IMR-90 (cell line): ENCODE results near the gene GALNT14. TPM values are rescaled to one million over a fixed set of nuclear protein-coding genes. Genes with fewer than 3 reads are reported as not detected.

ENCODE experiments used
- ATAC-seq: fragments of 200-7000 bp; cut with Tn5 transposase; 2 replicates; pipeline ENCODE4 v1.9.1; 2020; ENCODE audit warnings: low read depth, mild to moderate bottlenecking, moderate library complexity
- BruUV-seq: library from RNA; stranded (reverse); fragments of 400-500 nt; replicated peaks from 2 replicates; lab custom pipeline; 2021; lab: Mats Ljungman, UMichigan
- CTCF ChIA-PET: fragments of 300-600 bp; formaldehyde crosslinking; extraction: SDS; loops from one replicate; lab custom pipeline; 2021; ENCODE audit warnings: antibody characterized with exemption; lab: Yijun Ruan, JAX
- POLR2A ChIA-PET: fragments of 300-600 bp; sonication (Branson Sonifier 250); formaldehyde crosslinking; loops from one replicate; lab custom pipeline; 2022; ENCODE audit warnings: antibody characterized with exemption; ENCODE audit not compliant: unreplicated experiment; lab: Charles Lee
- DNase-seq: peaks from one replicate; pipeline ENCODE4 v3.0.0; 2013
- H2AFZ ChIP-seq: replicated peaks from 2 replicates; pipeline ENCODE3; 2013; ENCODE audit warnings: low read length, mild to moderate bottlenecking; ENCODE audit not compliant: poor library complexity
- H2AK5ac ChIP-seq: 2 replicates; pipeline ENCODE4 v1.6.1; 2013; ENCODE audit warnings: low read depth, low read length, inconsistent platforms
- H2AK9ac ChIP-seq: replicated peaks from 2 replicates; pipeline ENCODE3; 2013; ENCODE audit warnings: mild to moderate bottlenecking, low read depth, low read length, moderate library complexity; ENCODE audit not compliant: poor library complexity
- H2BK120ac ChIP-seq: 2 replicates; pipeline ENCODE4 v1.6.1; 2013; ENCODE audit warnings: low read depth, low read length, inconsistent platforms
- H2BK15ac ChIP-seq: 3 replicates; pipeline ENCODE4 v1.6.1; 2013; ENCODE audit warnings: low read depth, low read length, inconsistent platforms
- H2BK20ac ChIP-seq: 2 replicates; pipeline ENCODE4 v1.6.1; 2013; ENCODE audit warnings: low read depth, mild to moderate bottlenecking, inconsistent platforms, low read length, moderate library complexity
- H2BK5ac ChIP-seq: 2 replicates; pipeline ENCODE4 v1.6.1; 2013; ENCODE audit warnings: mild to moderate bottlenecking, low read depth, low read length, inconsistent platforms; ENCODE audit not compliant: poor library complexity, severe bottlenecking
- H3K14ac ChIP-seq: replicated peaks from 2 replicates; pipeline ENCODE4 v1.6.1; 2013; ENCODE audit warnings: low read depth, low read length, inconsistent platforms
- H3K18ac ChIP-seq: 2 replicates; pipeline ENCODE4 v1.6.1; 2013; ENCODE audit warnings: low read depth, low read length, control low read depth
- H3K23ac ChIP-seq: 2 replicates; pipeline ENCODE4 v1.6.1; 2013; ENCODE audit warnings: low read depth, low read length, inconsistent platforms
- H3K27ac ChIP-seq: 2 replicates; pipeline ENCODE4 v1.5.1; 2013; ENCODE audit warnings: mild to moderate bottlenecking, control low read depth, low read length; ENCODE audit not compliant: insufficient read depth
- H3K27me3 ChIP-seq: 2 replicates; pipeline ENCODE4 v1.6.1; 2013; ENCODE audit warnings: low read length; ENCODE audit not compliant: control insufficient read depth, insufficient read depth
- H3K36me3 ChIP-seq: 2 replicates; pipeline ENCODE4 v1.6.1; 2013; ENCODE audit warnings: low read length, mixed read lengths; ENCODE audit not compliant: control insufficient read depth, insufficient read depth
- H3K4ac ChIP-seq: 2 replicates; pipeline ENCODE4 v1.6.1; 2013; ENCODE audit warnings: low read depth, low read length, inconsistent platforms
- H3K4me1 ChIP-seq: 2 replicates; pipeline ENCODE4 v1.6.1; 2013; ENCODE audit warnings: low read length, mixed read lengths; ENCODE audit not compliant: control insufficient read depth, insufficient read depth
- H3K4me2 ChIP-seq: 2 replicates; pipeline ENCODE4 v1.6.1; 2013; ENCODE audit warnings: low read depth, mild to moderate bottlenecking, control low read depth, low read length, moderate library complexity
- H3K4me3 ChIP-seq: 2 replicates; pipeline ENCODE4 v1.5.1; 2013; ENCODE audit warnings: low read depth, mild to moderate bottlenecking, control low read depth, low read length, moderate library complexity; ENCODE audit not compliant: insufficient read depth
- H3K56ac ChIP-seq: 2 replicates; pipeline ENCODE4 v1.6.1; 2013; ENCODE audit warnings: low read length, inconsistent platforms; ENCODE audit not compliant: insufficient read depth; ENCODE audit errors: extremely low read depth
- H3K79me1 ChIP-seq, 2 experiments: 2 replicates each; pipeline ENCODE4 v1.6.1; 2013; ENCODE audit warnings: low read length in 2 of 2, inconsistent platforms in 1 of 2, low read depth in 1 of 2
- H3K9ac ChIP-seq: 2 replicates; pipeline ENCODE4 v1.6.1; 2013; ENCODE audit warnings: low read depth, low read length, control low read depth
- H3K9me1 ChIP-seq: 2 replicates; pipeline ENCODE4 v1.6.1; 2013; ENCODE audit warnings: low read length, inconsistent platforms; ENCODE audit not compliant: insufficient read depth
- H3K9me3 ChIP-seq: 2 replicates; pipeline ENCODE4 v1.6.1; 2013; ENCODE audit warnings: low read length; ENCODE audit not compliant: control insufficient read depth, insufficient read depth
- H4K20me1 ChIP-seq: 2 replicates; pipeline ENCODE4 v1.6.1; 2013; ENCODE audit warnings: low read length, inconsistent platforms; ENCODE audit not compliant: insufficient read depth
- H4K5ac ChIP-seq: 2 replicates; pipeline ENCODE4 v1.6.1; 2013; ENCODE audit warnings: mild to moderate bottlenecking, low read depth, low read length, control low read depth
- H4K8ac ChIP-seq, 2 experiments: 2 replicates each; pipeline ENCODE4 v1.6.1; 2013; ENCODE audit warnings: low read depth in 2 of 2, low read length in 2 of 2, control low read depth in 1 of 2, inconsistent platforms in 1 of 2
- H4K91ac ChIP-seq: 2 replicates; pipeline ENCODE4 v1.6.1; 2013; ENCODE audit warnings: low read depth, low read length, inconsistent platforms; ENCODE audit not compliant: insufficient read depth
- BHLHE40 ChIP-seq: fragments of 150-350 bp; IDR thresholded peaks from 2 replicates; pipeline ENCODE4 v1.6.1; 2016; ENCODE audit warnings: mild to moderate bottlenecking, low read depth, low read length
- CEBPB ChIP-seq: IDR thresholded peaks from 2 replicates; pipeline ENCODE4 v1.6.1; 2012; ENCODE audit warnings: low read depth, low read length, improper control_type of control experiment
- CHD1 ChIP-seq: IDR thresholded peaks from 2 replicates; pipeline ENCODE4 v1.6.1; 2012; ENCODE audit warnings: low read depth, low read length, improper control_type of control experiment
- ELK1 ChIP-seq: fragments of 150-350 bp; IDR thresholded peaks from 2 replicates; pipeline ENCODE4 v1.6.1; 2016; ENCODE audit warnings: low read depth, mild to moderate bottlenecking, low read length, moderate library complexity, borderline replicate concordance
- FOS ChIP-seq: fragments of 150-350 bp; IDR thresholded peaks from 2 replicates; pipeline ENCODE4 v1.6.1; 2016; ENCODE audit warnings: low read depth, low read length
- MAFK ChIP-seq: IDR thresholded peaks from 2 replicates; pipeline ENCODE4 v1.6.1; 2012; ENCODE audit warnings: low read depth, low read length, improper control_type of control experiment
- MAZ ChIP-seq: IDR thresholded peaks from 2 replicates; pipeline ENCODE4 v1.6.1; 2012; ENCODE audit warnings: low read depth, mild to moderate bottlenecking, low read length, improper control_type of control experiment, moderate library complexity, borderline replicate concordance
- MXI1 ChIP-seq: IDR thresholded peaks from 2 replicates; pipeline ENCODE4 v1.6.1; 2012; ENCODE audit warnings: low read depth, mild to moderate bottlenecking, low read length, moderate library complexity, borderline replicate concordance
- NFE2L2 ChIP-seq: fragments of 150-350 bp; IDR thresholded peaks from 2 replicates; pipeline ENCODE4 v1.6.1; 2016; ENCODE audit warnings: low read depth, mild to moderate bottlenecking, low read length
- POLR2A ChIP-seq: IDR thresholded peaks from 2 replicates; pipeline ENCODE4 v1.6.1; 2012; ENCODE audit warnings: mild to moderate bottlenecking, low read depth, low read length
- RAD21 ChIP-seq: IDR thresholded peaks from 2 replicates; pipeline ENCODE4 v1.6.1; 2012; ENCODE audit warnings: low read length, improper control_type of control experiment
- RCOR1 ChIP-seq: IDR thresholded peaks from 2 replicates; pipeline ENCODE4 v1.6.1; 2012; ENCODE audit warnings: mild to moderate bottlenecking, low read length, improper control_type of control experiment; ENCODE audit not compliant: insufficient replicate concordance
- RFX5 ChIP-seq: IDR thresholded peaks from 2 replicates; pipeline ENCODE4 v1.8.0; 2012; ENCODE audit warnings: low read depth, mild to moderate bottlenecking, low read length, moderate library complexity
- SMC3 ChIP-seq: fragments of 150-350 bp; IDR thresholded peaks from 2 replicates; pipeline ENCODE4 v1.6.1; 2016; ENCODE audit warnings: low read depth, mild to moderate bottlenecking, antibody characterized with exemption, low read length, moderate library complexity
- WGBS, 2 experiments: methylation state at CpG; one replicate each; pipeline versions ENCODE4 v1.1.5 to v1.1.7; 2013; ENCODE audit warnings: missing lambda C conversion rate in 2 of 2; ENCODE audit not compliant: insufficient read length in 1 of 2; ENCODE audit errors: extremely low coverage in 2 of 2; 5-methylcytosine and 5-hydroxymethylcytosine counted together
- dilution Hi-C: fragments of 300-500 bp; cut with HindIII; formaldehyde crosslinking; loops from one replicate; pipeline ENCODE4 v1.14.3; 2018; ENCODE audit warnings: low sequenced_read_pairs; ENCODE audit not compliant: unreplicated experiment
- in situ Hi-C: fragments of 300-500 bp; cut with MboI; formaldehyde crosslinking; loops from 3 replicates; pipeline ENCODE4 v1.14.3; 2019; ENCODE audit warnings: low sequenced_read_pairs, inconsistent platforms, mixed read lengths
- intact Hi-C: fragments of 100-400 bp; cut with micrococcal nuclease; formaldehyde crosslinking; loops from 2 replicates; pipeline ENCODE4 v1.10.0; 2022
- polyA plus RNA-seq, 3 experiments: library from polyadenylated mRNA; depleted of rRNA; stranded (reverse); fragments of >200 nt; gene quantifications; 2 replicates each; pipeline ENCODE4 v1.2.3, GENCODE V29; 2012; ENCODE audit warnings: low replicate concordance in 1 of 3
- total RNA-seq: library from RNA; depleted of rRNA; stranded (reverse); fragments of >200 nt; gene quantifications from 2 replicates; pipeline ENCODE4 v1.2.3, GENCODE V29; 2012
- TF ChIP-seq, protein P1 (sequence below): conservative IDR thresholded peaks from 2 replicates; pipeline ENCODE4 v1.5.1; 2012; ENCODE audit warnings: mild to moderate bottlenecking, low read depth, low read length, improper control_type of control experiment
- TF ChIP-seq, protein P2 (sequence below): fragments of 150-350 bp; IDR thresholded peaks from 2 replicates; pipeline ENCODE4 v1.6.1; 2017; ENCODE audit warnings: mild to moderate bottlenecking, antibody characterized with exemption, low read length, low read depth

Gene GALNT14
- total and polyA plus RNA-seq, 2 of the 4 experiments (the other 2 are of a cell fraction): 0.15 to 0.18 TPM

DNA sequence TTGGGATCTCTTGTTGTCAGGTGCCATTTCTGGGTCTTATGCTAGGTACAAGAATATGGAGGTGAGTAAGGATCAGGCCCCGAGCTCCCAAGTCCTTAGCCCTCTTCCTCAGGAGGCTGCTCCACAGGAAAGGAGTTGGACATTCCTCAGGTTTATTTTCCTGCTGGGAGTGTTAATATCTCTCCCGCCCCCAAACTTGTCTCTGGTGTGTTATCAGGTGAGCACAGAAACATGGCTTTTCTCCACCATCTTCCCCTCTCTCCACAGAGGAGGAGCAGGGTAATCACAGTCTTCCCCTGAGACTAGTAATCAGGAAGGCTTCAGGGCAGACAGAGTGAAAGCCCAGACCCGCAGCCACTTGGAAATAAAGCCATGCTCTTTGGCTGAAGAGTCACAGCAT is 257.7 kb downstream of the GALNT14 start:
- Histone ChIP-seq H2BK5ac (no peak overlapping the region), H3K4me3 (no peak overlapping the region), H4K8ac (no peak overlapping the region), H2BK15ac (no peak overlapping the region), H3K27ac (no peak overlapping the region), H2BK120ac (no peak overlapping the region), H3K36me3 (no peaks in the 10 kb centered on the region), H2AFZ (no peak overlapping the region), H3K4me2 (no peak overlapping the region), H3K27me3 (no peaks in the 10 kb centered on the region), H3K18ac (no peak overlapping the region), H3K79me1 (no peaks in the 10 kb centered on the region), H4K5ac (no peak overlapping the region), H3K4ac (no peak overlapping the region), H4K20me1 (no peaks in the 10 kb centered on the region), H2AK9ac (no peak overlapping the region), H3K9me3 (no peaks in the 10 kb centered on the region), H3K14ac (no peak overlapping the region), H3K9me1 (no peaks in the 10 kb centered on the region), H2BK20ac (no peak overlapping the region), H3K56ac (no peak overlapping the region), H2AK5ac (no peak overlapping the region), H3K23ac (no peak overlapping the region), H3K9ac (no peak overlapping the region), H3K4me1 (no peaks in the 10 kb centered on the region), H4K91ac (no peak overlapping the region)
- in situ Hi-C loops: no loop called here
- intact Hi-C loops: no loop called here
- DNase-seq: no peak
- POLR2A ChIA-PET: no interaction called here
- no TSS peak for BruUV-seq
- ATAC-seq: no peak
- WGBS, 2 experiments: no CpG with 5 or more reads among the region's 3 CpGs
- CTCF ChIA-PET: no interaction called here
- dilution Hi-C loops: no loop called here
- TF ChIP-seq FOS (no peak), CHD1 (no peak), RCOR1 (no peak), MXI1 (no peak), SMC3 (no peak), NFE2L2 (no peak), ELK1 (no peak), BHLHE40 (no peak), POLR2A (no peak), CEBPB (no peak), MAFK (no peak), RFX5 (no peak), RAD21 (no peak), MAZ (no peak)
- TF ChIP-seq, protein P1, sequence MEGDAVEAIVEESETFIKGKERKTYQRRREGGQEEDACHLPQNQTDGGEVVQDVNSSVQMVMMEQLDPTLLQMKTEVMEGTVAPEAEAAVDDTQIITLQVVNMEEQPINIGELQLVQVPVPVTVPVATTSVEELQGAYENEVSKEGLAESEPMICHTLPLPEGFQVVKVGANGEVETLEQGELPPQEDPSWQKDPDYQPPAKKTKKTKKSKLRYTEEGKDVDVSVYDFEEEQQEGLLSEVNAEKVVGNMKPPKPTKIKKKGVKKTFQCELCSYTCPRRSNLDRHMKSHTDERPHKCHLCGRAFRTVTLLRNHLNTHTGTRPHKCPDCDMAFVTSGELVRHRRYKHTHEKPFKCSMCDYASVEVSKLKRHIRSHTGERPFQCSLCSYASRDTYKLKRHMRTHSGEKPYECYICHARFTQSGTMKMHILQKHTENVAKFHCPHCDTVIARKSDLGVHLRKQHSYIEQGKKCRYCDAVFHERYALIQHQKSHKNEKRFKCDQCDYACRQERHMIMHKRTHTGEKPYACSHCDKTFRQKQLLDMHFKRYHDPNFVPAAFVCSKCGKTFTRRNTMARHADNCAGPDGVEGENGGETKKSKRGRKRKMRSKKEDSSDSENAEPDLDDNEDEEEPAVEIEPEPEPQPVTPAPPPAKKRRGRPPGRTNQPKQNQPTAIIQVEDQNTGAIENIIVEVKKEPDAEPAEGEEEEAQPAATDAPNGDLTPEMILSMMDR: no peak
- TF ChIP-seq, protein P2, sequence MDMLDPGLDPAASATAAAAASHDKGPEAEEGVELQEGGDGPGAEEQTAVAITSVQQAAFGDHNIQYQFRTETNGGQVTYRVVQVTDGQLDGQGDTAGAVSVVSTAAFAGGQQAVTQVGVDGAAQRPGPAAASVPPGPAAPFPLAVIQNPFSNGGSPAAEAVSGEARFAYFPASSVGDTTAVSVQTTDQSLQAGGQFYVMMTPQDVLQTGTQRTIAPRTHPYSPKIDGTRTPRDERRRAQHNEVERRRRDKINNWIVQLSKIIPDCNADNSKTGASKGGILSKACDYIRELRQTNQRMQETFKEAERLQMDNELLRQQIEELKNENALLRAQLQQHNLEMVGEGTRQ: no peak
